SK-MEL-5 (cell line): ENCODE data around the gene IFNL3. TPM values are rescaled to one million over a fixed set of nuclear protein-coding genes. Genes with fewer than 3 reads are reported as not detected.
"Not testable (repeated sequence)": the region's sequence is repeated elsewhere in the genome, so short reads cannot be mapped to it uniquely, and the experiment has no call there.

ENCODE experiments used
- DNase-seq: peaks from one replicate; pipeline ENCODE4 v3.0.0-alpha.2; 2016; ENCODE audit warnings: low read depth, low spot score
- in situ Hi-C: cut with HindIII; loops from 2 replicates; pipeline ENCODE4 v1.10.0; 2016; ENCODE audit warnings: low sequenced_read_pairs, high pct_unique_total_duplicates, low pct_unique_long_range_greater_than_20kb
- polyA plus RNA-seq, 2 experiments: library from polyadenylated mRNA; depleted of rRNA; stranded (reverse); fragments of >200 nt; gene quantifications; 2 replicates each; pipeline ENCODE4 v1.2.3, GENCODE V29; 2015
- total RNA-seq: library from RNA; depleted of rRNA; stranded (reverse); fragments of >200 nt; shearing (Covaris generic); gene quantifications from 2 replicates; pipeline ENCODE4 v1.2.3, GENCODE V29; 2014; rRNA removed

Gene IFNL3
- not detected in 2 replicates for total RNA-seq
- polyA plus RNA-seq (2015; cell fraction: cytosol; rRNA removed), result not detected in 2 replicates
- polyA plus RNA-seq (2015; cell fraction: nucleus; rRNA removed), result not detected in 2 replicates

- DNase-seq, in situ Hi-C loops: not testable (repeated sequence)
Measured at GRCh38 chr19:39244410-39245100, at the start of gene IFNL3. TSS of gene IFNL3 (minus strand) at chr19:39245006. CDS start at chr19:39244967, 39 bp downstream.

- DNase-seq, result no peak
- in situ Hi-C loops, result no loop called here
Measured at GRCh38 chr19:39293394-39293793, 48.6 kb upstream of the IFNL3 start.

GRCh38 chr19:39284032-39284431 is 39.2 kb upstream of the IFNL3 start:
- in situ Hi-C loops, result no loop called here

DNA sequence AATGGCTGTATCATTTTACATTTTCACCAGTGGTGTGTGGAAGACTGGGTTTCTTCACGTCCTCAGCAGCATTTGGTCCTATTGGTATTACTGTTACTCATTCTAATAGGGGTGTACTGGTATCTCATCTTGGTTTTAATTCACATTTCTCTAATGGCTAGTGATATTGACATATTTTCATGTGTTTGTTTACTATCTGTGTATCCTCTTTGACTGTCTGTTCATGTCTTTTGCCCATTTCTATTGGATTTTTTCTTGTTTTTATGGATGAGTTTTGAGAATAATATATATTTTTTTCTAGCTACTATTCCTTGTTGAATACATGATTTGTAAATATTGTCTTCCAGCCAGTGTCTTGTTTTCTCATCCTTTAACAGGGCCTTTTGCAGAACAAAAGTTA is 37.2 kb upstream of the IFNL3 start:
- in situ Hi-C loops, result no loop called here
- DNase-seq, result no peak

More at GRCh38 chr19:39284032-39284431, 39.2 kb upstream of the IFNL3 start:
- DNase-seq, result no peak

DNA sequence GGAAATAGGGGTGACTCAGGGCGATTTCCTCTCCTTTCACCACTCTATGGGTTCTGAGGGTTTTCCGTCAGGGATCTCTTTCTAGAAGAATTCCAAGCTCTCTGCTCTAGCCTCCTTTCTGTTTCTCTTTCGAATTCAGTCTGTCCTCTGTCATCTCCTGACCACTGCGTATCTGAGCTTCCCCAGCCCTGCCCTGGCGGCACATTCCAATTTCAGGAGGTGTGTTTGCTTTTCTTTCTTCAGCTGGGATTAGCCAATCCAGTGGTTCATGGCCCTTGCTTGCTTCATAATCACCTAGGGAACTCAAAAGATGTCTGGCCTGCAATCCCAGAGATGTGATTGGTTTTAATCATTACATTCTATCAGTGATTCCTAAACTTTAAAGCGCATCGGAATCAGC is 32.8 kb upstream of the IFNL3 start:
- in situ Hi-C loops, result no loop called here
- DNase-seq, result no peak

- no peak for DNase-seq
- in situ Hi-C loops, result no loop called here
Measured at GRCh38 chr19:39276740-39277139, 31.9 kb upstream of the IFNL3 start.

DNA sequence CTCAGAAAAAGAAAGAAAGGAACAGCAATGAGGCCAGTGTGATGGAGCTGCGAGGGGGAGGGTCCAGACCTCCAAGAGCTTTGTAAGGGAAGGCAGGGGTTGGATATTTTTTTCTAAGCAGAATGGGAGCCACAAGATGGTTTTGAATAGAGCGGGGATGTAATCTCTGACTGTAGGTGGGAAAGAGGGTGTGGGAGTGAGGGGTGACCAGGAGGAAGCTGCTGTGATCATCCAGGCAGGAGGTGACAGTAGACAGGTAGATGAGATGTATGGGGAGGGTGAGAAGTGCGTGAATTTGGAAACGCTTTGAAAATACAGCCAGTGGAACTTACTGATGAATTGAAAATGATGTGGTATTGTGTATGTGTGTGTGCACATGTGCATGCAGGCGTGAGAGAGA is 30.8 kb upstream of the IFNL3 start:
- in situ Hi-C loops, result no loop called here

DNA sequence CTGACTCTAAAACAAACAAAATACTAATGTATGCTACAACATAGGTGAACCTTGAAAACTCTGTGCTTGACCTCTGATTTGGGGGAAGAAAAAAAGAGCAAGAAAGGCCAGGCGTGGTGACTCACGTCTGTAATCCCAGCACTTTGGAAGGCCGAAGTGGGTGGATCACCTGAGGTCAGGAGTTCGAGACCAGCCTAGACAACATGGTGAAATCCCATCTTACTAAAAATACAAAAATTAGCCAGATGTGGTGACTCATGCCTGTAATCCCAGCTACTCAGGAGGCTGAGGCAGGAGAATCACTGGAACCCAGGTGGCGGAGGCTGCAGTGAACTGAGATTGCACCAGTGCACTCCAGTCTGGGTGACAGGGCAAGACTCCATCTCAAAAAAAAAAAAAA is 29.1 kb upstream of the IFNL3 start:
- in situ Hi-C loops, DNase-seq: not testable (repeated sequence)

More for the DNA sequence above, 30.8 kb upstream of the IFNL3 start:
- no peak for DNase-seq

DNA sequence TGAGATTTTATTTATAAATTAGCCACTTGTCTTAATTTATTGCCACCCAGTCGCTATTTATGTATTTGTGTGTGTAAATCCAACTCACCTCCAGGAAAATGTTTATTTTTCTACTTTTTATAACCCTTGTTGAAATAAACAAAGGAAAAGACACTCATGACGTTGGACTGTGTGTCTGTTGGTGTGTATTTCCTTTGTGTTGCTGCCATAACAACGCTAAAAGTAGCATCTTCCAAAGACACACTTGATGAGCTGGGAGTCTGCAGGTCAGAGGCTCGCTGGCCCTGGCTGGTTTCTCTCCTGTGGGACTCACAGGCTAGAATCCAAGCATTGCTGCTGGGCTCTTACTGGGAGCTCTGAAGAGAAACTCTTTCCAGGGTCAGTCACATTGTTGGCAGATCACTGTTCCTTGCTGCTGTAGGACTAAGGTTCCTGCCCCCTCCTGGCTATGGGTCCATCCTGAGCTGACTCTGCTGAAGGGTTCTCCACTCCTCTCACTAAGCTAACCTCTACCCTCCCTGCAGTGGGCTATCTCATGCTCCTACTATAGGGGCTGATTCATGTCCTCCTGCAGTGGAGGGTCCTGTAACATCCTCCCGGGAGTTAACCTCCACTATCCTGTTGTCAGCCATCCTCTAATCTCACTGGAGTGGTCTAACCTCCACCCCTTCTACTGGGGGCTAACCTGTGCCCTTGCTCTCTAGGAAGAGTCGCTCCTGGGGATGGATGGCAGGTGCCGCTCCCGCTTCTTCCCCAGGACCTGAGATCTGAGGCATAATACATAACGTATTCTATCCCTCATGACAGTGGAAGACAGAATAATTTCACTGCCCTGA is 25.4 kb upstream of the IFNL3 start:
- in situ Hi-C loops, result no loop called here
- no peak for DNase-seq

DNA sequence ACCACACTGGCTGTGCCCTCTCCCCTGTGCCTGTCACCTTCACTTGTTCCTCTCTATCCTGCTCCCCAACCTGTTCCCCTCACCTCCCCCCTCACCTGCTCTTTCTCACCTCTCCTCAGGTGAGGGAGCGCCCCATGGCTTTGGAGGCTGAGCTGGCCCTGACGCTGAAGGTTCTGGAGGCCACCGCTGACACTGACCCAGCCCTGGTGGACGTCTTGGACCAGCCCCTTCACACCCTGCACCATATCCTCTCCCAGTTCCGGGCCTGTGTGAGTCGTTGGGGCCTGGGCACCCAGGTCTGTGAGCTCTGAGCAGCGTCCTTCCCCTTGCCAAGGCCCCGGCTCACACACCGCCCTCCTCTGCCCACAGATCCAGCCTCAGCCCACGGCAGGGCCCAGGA is 24.6 kb upstream of the IFNL3 start:
- DNase-seq, in situ Hi-C loops: not testable (repeated sequence)

DNA sequence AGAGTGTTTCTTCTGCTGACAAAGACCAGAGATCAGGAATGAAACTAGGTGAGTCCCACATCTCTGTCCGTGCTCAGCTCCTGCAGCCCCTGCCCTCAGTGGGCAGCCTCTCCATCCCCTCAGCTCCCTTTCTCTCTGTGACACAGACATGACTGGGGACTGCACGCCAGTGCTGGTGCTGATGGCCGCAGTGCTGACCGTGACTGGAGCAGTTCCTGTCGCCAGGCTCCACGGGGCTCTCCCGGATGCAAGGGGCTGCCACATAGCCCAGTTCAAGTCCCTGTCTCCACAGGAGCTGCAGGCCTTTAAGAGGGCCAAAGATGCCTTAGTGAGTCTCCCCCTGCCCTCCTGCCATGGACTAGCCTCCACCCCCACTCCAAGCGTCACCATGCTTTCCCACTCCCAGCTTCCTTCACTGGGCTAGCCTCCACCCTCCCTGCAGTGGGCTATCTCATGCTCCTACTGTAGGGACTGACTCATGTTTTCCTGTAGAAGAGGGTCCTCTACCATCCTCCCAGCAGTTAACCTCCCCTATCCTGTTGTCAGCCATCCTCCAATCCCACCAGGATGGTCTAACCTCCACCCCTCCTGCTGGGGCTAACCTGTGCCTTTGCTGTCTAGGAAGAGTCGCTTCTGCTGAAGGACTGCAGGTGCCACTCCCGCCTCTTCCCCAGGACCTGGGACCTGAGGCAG is 23.9 kb upstream of the IFNL3 start:
- DNase-seq, in situ Hi-C loops: not testable (repeated sequence)

DNA sequence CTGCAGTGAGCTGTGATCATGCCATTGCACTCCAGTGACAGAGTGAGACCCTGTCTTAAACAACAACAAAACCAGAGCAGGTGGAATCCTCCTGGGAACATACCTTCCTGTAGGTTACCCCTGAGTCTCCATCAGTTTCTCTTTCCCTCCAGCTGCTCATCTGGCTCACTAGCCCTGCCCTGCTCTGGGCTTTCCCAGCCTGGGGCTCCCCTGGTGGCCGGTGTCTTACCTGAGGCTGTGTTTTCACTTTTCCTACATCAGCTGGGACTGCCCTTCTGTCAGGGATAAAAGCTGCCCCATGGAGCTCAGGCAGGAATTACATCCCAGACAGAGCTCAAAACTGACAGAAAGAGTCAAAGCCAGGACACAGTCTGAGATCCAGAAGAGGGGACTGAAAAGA is 23.3 kb upstream of the IFNL3 start, which contains the start of gene IFNL2:
Gene IFNL2, plus strand, starts transcription at position 312 of the 400 bp plus-strand sequence. CDS start 173 bp downstream, outside the sequence.
- in situ Hi-C loops, DNase-seq: not testable (repeated sequence)

GRCh38 chr19:39265321-39265916 is 20.6 kb upstream of the IFNL3 start:
- no peak for DNase-seq
- in situ Hi-C loops, result no loop called here

- in situ Hi-C loops, result no loop called here
- no peak for DNase-seq
Measured at GRCh38 chr19:39264306-39265290, 19.8 kb upstream of the IFNL3 start.

DNA sequence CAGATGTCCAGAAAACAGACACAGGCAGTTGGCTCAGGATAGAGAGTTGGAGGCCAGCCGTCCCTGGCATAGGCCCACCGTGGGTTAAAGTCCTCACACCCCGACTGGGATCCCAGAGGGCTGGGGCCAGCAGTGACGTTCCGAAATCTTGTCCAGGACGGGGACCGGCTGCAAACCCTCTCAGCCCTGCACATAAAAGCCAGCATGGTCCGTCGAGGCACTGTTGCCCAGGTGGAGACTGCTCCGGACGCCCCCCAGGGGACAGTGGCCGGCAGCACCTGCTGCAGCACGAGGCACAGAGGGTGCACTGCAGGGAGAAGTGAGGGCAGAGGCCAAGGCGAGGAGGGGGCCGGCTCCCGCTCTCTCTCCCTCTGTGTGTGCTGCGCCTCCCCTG is 19.1 kb upstream of the IFNL3 start:
- no peak for DNase-seq
- in situ Hi-C loops, result no loop called here

DNA sequence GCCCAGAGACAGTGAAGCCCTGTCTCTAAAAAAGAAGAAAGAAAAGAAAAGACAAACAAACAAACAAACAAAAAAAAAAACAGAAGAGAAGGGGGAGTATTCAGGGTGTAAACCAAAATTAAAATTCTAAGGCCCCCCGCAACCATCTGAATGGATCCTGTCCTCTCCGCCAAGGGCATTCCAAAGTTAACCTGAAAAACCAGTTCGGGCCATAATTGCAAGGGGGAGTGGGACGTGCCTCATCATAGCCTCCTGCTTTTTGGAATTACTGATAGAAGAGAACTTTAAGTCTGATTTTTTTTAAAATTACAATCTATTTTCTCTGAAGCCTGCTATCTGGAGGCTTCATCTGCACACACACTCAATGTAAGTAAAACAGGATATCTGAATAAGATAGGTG is 17.7 kb upstream of the IFNL3 start:
- DNase-seq, result no peak
- in situ Hi-C loops, result no loop called here
